ENCODE results near the gene C1QTNF6.

The C1QTNF6 gene

GRCh38 chr22:37220543-37220981 is 32.5 kb upstream of the C1QTNF6 start (continued):
- TF ChIP-seq ZNF488 (tag by site-specific recombination; IDR thresholded peaks at IDR 0.05): no peak
- TF ChIP-seq ZNF707 (tag by site-specific recombination; IDR thresholded peaks at IDR 0.05): no peak

- POLR2A ChIA-PET: no interaction called here
- Histone ChIP-seq H3K4me3 (ENCODE audit: low read depth, low read length) (no peak overlapping the region), H3K4me1 (ENCODE audit: control insufficient read depth, insufficient read depth, low read length) (no peaks in the 10 kb centered on the region), H3K9me3 (ENCODE audit: control insufficient read depth, insufficient read depth, low read depth, low read length) (no peaks in the 10 kb centered on the region), H3K36me3 (ENCODE audit: control insufficient read depth in 2 of 2, insufficient read depth in 1 of 2, low read length in 2 of 2) (no peaks in the 10 kb centered on the region), H3K27ac (ENCODE audit: extremely low read depth, low read depth, low read length) (no peak overlapping the region)
- CTCF ChIA-PET: interaction anchor here (2.1 kb wide), 1 partner anchor 20 kb away, joined by 10 read pairs; no protein-coding TSS in a partner anchor
- no peak for TF ChIP-seq BCL11B (tag by site-specific recombination; IDR thresholded peaks at IDR 0.05; ENCODE audit: low read depth)
- no peak for TF ChIP-seq ZNF639 (tag by site-specific recombination; IDR thresholded peaks at IDR 0.05)
- no peak for TF ChIP-seq ZNF292 (tag by site-specific recombination; IDR thresholded peaks at IDR 0.05; ENCODE audit: borderline replicate concordance, low read depth)
- TF ChIP-seq ZNF513 (tag by site-specific recombination; IDR thresholded peaks at IDR 0.05): no peak
Measured at GRCh38 chr22:37219533-37219932, 31.5 kb upstream of the C1QTNF6 start.

- Histone ChIP-seq H3K27ac (ENCODE audit: extremely low read depth, low read depth, low read length) (no peak overlapping the region), H3K9me3 (ENCODE audit: control insufficient read depth, insufficient read depth, low read depth, low read length) (no peaks in the 10 kb centered on the region), H3K4me1 (ENCODE audit: control insufficient read depth, insufficient read depth, low read length) (no peaks in the 10 kb centered on the region), H3K36me3 (ENCODE audit: control insufficient read depth in 2 of 2, insufficient read depth in 1 of 2, low read length in 2 of 2) (no peaks in the 10 kb centered on the region), H3K4me3 (ENCODE audit: low read depth, low read length) (no peak overlapping the region)
- ChIA-PET POLR2A (no interaction called here), CTCF (interaction anchor here (2.1 kb wide), 1 partner anchor 19 kb away, joined by 10 read pairs; no protein-coding TSS in a partner anchor)
- no peak for TF ChIP-seq PRDM6 (tag by site-specific recombination; IDR thresholded peaks at IDR 0.05)
- TF ChIP-seq MYNN (tag by site-specific recombination; IDR thresholded peaks at IDR 0.05; ENCODE audit: borderline replicate concordance): no peak
- no peak for TF ChIP-seq ZNF391 (tag by site-specific recombination; IDR thresholded peaks at IDR 0.05; ENCODE audit: borderline replicate concordance, low read depth)
- no peak for TF ChIP-seq ZBTB44 (tag by site-specific recombination; IDR thresholded peaks at IDR 0.05)
- TF ChIP-seq ZNF174 (tag by site-specific recombination; IDR thresholded peaks at IDR 0.05): no peak
- no peak for TF ChIP-seq ZNF701 (tag by site-specific recombination; IDR thresholded peaks at IDR 0.05)
- no peak for TF ChIP-seq ZBTB1 (tag by site-specific recombination; IDR thresholded peaks at IDR 0.05)
- no peak for TF ChIP-seq ZBTB11 (tag by site-specific recombination; conservative IDR thresholded peaks at IDR 0.05; ENCODE audit: low read depth)
- TF ChIP-seq ZNF19 (tag by site-specific recombination; IDR thresholded peaks at IDR 0.05; ENCODE audit: low read depth): no peak
- TF ChIP-seq YY1 (tag by site-specific recombination; IDR thresholded peaks at IDR 0.05): no peak
- no peak for TF ChIP-seq ZNF521 (tag by site-specific recombination; IDR thresholded peaks at IDR 0.05)
- no peak for TF ChIP-seq FEZF1 (tag by site-specific recombination; IDR thresholded peaks at IDR 0.05)
- no peak for TF ChIP-seq ZSCAN23 (tag by site-specific recombination; IDR thresholded peaks at IDR 0.05)
Measured at GRCh38 chr22:37218771-37219411, 30.8 kb upstream of the C1QTNF6 start.
